HepG2 (cell line): Measurements from ENCODE around the gene RPS10. TPM values are rescaled to one million over a fixed set of nuclear protein-coding genes. Genes with fewer than 3 reads are reported as not detected.

Experiments
- DR1 ChIP-seq: sonication (generic); formaldehyde crosslinking; IDR thresholded peaks from 2 replicates; pipeline ENCODE4 v1.8.0; 2021; ENCODE audit warnings: mild to moderate bottlenecking, missing genetic modification reagents, inconsistent platforms
- HNRNPH1 ChIP-seq: fragments of 200-400 bp; formaldehyde crosslinking; optimal IDR thresholded peaks from 2 replicates; pipeline ENCODE3; 2017; ENCODE audit warnings: mild to moderate bottlenecking, low read depth, low read length
- KLF9 ChIP-seq: IDR thresholded peaks from 2 replicates; pipeline ENCODE4 v1.6.1; 2016; ENCODE audit warnings: low read depth
- NFYB ChIP-seq: sonication (generic); formaldehyde crosslinking; IDR thresholded peaks from 2 replicates; pipeline ENCODE4 v1.4.0; 2020; ENCODE audit warnings: missing genetic modification reagents
- PHF21A ChIP-seq: sonication (generic); formaldehyde crosslinking; IDR thresholded peaks from 2 replicates; pipeline ENCODE4 v1.5.0; 2020; ENCODE audit warnings: mild to moderate bottlenecking, missing genetic modification reagents
- PHF8 ChIP-seq: sonication (generic); formaldehyde crosslinking; IDR thresholded peaks from 2 replicates; pipeline ENCODE4 v1.5.0; 2020; ENCODE audit warnings: missing genetic modification reagents
- RORA ChIP-seq: sonication (generic); formaldehyde crosslinking; IDR thresholded peaks from 2 replicates; pipeline ENCODE4 v1.5.0; 2020; ENCODE audit warnings: mild to moderate bottlenecking, missing genetic modification reagents, moderate library complexity
- ZNF264 ChIP-seq: sonication (generic); formaldehyde crosslinking; IDR thresholded peaks from 2 replicates; pipeline ENCODE4 v1.4.0; 2020; ENCODE audit warnings: missing genetic modification reagents
- ZNF383 ChIP-seq: sonication (generic); formaldehyde crosslinking; IDR thresholded peaks from 2 replicates; pipeline ENCODE4 v1.4.0; 2020; ENCODE audit warnings: missing genetic modification reagents, mild to moderate bottlenecking, borderline replicate concordance
- polyA plus RNA-seq, 8 experiments: library from polyadenylated mRNA; depleted of rRNA in 3 of 8; stranded (reverse) in 7 of 8; unstranded in 1 of 8; fragments of >200 nt; fragmentation: Illumina TruSeq in 4 of 8; extraction: Trizol in 4 of 8; gene quantifications; 2 replicates each; pipeline versions ENCODE4 v1.2.1 to v1.2.3, GENCODE V29; 2011 to 2016; ENCODE audit warnings: low read depth in 4 of 8, missing spikeins in 1 of 8, mixed read lengths in 1 of 8; ENCODE audit not compliant: insufficient read depth in 1 of 8
- total RNA-seq, 5 experiments: library from RNA; depleted of rRNA; stranded (reverse); fragments of >200 nt; fragmentation: Illumina TruSeq; extraction: Trizol; gene quantifications; 2 replicates each; pipeline ENCODE4 v1.2.3, GENCODE V29; 2016; ENCODE audit warnings: low read depth in 1 of 5
- TF ChIP-seq, protein P1 (sequence below): sonication (generic); formaldehyde crosslinking; IDR thresholded peaks from 2 replicates; pipeline ENCODE4 v1.4.0; 2020; ENCODE audit warnings: missing genetic modification reagents
- TF ChIP-seq, protein P2 (sequence below): IDR thresholded peaks from 2 replicates; pipeline ENCODE4 v1.6.1; 2018; ENCODE audit warnings: missing genetic modification reagents, mild to moderate bottlenecking, missing compliant biosample characterization
- TF ChIP-seq, protein P3 (sequence below): sonication (generic); formaldehyde crosslinking; IDR thresholded peaks from 2 replicates; pipeline ENCODE4 v1.5.1; 2020; ENCODE audit warnings: missing genetic modification reagents, mild to moderate bottlenecking, borderline replicate concordance
- TF ChIP-seq, protein P4 (sequence below): sonication (generic); formaldehyde crosslinking; IDR thresholded peaks from 2 replicates; pipeline ENCODE4 v1.5.1; 2020; ENCODE audit warnings: mild to moderate bottlenecking, missing genetic modification reagents
- TF ChIP-seq, protein P5 (sequence below): sonication (generic); formaldehyde crosslinking; IDR thresholded peaks from 2 replicates; pipeline ENCODE4 v1.9.0; 2021; ENCODE audit warnings: missing genetic modification reagents, borderline replicate concordance

Gene RPS10
- total and polyA plus RNA-seq, 2 of the 13 experiments (the other 11 are each of a cell fraction or from before 2014, with no cell fraction given): 2,909 to 4,648 TPM

DNA sequence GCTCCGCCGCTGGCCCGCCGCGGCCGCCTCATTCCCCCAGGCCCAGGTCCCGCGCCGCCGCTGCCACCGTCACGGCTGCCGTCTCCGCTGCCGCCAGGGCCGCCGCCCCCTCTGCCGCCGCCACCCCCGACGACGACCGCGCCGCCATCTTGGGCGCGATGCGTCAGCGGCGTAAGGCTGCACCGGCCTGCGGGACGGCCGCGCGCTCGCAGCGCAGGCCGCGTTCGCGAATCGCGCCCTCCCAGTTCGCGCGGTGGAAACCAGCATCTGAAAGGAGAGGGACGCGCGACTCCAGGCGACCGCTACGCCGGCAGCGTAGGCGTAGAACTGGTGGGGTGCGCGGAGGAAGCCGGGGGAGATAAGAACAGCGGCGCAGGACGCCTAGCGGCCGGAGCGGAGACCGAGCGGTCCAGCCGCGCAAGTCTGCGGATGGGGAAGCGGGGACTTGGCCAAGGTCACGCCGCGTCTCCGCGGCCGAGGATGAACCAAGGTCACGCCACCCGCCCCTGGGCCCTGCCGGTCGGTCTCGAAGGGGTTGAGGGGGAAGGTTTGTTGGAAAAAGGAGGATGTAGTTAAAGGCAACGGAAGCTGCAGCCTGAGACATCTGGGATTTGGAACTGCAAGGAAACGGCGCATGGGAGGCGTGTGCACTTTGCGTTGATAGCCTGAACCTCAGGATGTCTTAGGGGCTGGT is 33.2 kb downstream of the RPS10 start, which contains the start of gene NUDT3 (continued):
- TF ChIP-seq, protein P1, sequence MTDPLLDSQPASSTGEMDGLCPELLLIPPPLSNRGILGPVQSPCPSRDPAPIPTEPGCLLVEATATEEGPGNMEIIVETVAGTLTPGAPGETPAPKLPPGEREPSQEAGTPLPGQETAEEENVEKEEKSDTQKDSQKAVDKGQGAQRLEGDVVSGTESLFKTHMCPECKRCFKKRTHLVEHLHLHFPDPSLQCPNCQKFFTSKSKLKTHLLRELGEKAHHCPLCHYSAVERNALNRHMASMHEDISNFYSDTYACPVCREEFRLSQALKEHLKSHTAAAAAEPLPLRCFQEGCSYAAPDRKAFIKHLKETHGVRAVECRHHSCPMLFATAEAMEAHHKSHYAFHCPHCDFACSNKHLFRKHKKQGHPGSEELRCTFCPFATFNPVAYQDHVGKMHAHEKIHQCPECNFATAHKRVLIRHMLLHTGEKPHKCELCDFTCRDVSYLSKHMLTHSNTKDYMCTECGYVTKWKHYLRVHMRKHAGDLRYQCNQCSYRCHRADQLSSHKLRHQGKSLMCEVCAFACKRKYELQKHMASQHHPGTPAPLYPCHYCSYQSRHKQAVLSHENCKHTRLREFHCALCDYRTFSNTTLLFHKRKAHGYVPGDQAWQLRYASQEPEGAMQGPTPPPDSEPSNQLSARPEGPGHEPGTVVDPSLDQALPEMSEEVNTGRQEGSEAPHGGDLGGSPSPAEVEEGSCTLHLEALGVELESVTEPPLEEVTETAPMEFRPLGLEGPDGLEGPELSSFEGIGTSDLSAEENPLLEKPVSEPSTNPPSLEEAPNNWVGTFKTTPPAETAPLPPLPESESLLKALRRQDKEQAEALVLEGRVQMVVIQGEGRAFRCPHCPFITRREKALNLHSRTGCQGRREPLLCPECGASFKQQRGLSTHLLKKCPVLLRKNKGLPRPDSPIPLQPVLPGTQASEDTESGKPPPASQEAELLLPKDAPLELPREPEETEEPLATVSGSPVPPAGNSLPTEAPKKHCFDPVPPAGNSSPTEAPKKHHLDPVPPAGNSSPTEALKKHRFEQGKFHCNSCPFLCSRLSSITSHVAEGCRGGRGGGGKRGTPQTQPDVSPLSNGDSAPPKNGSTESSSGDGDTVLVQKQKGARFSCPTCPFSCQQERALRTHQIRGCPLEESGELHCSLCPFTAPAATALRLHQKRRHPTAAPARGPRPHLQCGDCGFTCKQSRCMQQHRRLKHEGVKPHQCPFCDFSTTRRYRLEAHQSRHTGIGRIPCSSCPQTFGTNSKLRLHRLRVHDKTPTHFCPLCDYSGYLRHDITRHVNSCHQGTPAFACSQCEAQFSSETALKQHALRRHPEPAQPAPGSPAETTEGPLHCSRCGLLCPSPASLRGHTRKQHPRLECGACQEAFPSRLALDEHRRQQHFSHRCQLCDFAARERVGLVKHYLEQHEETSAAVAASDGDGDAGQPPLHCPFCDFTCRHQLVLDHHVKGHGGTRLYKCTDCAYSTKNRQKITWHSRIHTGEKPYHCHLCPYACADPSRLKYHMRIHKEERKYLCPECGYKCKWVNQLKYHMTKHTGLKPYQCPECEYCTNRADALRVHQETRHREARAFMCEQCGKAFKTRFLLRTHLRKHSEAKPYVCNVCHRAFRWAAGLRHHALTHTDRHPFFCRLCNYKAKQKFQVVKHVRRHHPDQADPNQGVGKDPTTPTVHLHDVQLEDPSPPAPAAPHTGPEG (CRISPR knock-in tag): peak; percentile 78; the same call in 1 of the 2 replicates
- peak; percentile 37; the same call in 1 of the 2 replicates for TF ChIP-seq ZNF264 (CRISPR knock-in tag)
- TF ChIP-seq ZNF383: 0 out of 2 replicates have a peak, but pooled peaks have one; percentile 53
- TF ChIP-seq, protein P2, sequence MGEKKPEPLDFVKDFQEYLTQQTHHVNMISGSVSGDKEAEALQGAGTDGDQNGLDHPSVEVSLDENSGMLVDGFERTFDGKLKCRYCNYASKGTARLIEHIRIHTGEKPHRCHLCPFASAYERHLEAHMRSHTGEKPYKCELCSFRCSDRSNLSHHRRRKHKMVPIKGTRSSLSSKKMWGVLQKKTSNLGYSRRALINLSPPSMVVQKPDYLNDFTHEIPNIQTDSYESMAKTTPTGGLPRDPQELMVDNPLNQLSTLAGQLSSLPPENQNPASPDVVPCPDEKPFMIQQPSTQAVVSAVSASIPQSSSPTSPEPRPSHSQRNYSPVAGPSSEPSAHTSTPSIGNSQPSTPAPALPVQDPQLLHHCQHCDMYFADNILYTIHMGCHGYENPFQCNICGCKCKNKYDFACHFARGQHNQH (CRISPR knock-in tag): peak; percentile 93
- peak; percentile 53 for TF ChIP-seq PHF8 (CRISPR knock-in tag)
- TF ChIP-seq, protein P3, sequence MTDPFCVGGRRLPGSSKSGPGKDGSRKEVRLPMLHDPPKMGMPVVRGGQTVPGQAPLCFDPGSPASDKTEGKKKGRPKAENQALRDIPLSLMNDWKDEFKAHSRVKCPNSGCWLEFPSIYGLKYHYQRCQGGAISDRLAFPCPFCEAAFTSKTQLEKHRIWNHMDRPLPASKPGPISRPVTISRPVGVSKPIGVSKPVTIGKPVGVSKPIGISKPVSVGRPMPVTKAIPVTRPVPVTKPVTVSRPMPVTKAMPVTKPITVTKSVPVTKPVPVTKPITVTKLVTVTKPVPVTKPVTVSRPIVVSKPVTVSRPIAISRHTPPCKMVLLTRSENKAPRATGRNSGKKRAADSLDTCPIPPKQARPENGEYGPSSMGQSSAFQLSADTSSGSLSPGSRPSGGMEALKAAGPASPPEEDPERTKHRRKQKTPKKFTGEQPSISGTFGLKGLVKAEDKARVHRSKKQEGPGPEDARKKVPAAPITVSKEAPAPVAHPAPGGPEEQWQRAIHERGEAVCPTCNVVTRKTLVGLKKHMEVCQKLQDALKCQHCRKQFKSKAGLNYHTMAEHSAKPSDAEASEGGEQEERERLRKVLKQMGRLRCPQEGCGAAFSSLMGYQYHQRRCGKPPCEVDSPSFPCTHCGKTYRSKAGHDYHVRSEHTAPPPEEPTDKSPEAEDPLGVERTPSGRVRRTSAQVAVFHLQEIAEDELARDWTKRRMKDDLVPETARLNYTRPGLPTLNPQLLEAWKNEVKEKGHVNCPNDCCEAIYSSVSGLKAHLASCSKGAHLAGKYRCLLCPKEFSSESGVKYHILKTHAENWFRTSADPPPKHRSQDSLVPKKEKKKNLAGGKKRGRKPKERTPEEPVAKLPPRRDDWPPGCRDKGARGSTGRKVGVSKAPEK (CRISPR knock-in tag): peak; percentile 74; the same call in 1 of the 2 replicates
- TF ChIP-seq, protein P4, sequence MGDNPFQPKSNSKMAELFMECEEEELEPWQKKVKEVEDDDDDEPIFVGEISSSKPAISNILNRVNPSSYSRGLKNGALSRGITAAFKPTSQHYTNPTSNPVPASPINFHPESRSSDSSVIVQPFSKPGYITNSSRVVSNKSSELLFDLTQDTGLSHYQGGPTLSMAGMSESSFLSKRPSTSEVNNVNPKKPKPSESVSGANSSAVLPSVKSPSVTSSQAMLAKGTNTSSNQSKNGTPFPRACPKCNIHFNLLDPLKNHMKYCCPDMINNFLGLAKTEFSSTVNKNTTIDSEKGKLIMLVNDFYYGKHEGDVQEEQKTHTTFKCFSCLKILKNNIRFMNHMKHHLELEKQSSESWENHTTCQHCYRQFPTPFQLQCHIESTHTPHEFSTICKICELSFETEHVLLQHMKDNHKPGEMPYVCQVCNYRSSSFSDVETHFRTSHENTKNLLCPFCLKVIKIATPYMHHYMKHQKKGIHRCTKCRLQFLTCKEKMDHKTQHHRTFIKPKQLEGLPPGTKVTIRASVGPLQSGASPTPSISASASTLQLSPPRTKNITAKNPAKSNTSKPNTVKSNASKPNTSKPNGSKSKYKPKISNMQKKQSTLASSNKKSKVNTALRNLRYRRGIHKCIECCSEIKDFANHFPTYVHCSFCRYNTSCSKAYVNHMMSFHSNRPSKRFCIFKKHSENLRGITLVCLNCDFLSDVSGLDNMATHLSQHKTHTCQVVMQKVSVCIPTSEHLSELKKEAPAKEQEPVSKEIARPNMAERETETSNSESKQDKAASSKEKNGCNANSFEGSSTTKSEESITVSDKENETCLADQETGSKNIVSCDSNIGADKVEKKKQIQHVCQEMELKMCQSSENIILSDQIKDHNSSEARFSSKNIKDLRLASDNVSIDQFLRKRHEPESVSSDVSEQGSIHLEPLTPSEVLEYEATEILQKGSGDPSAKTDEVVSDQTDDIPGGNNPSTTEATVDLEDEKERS (CRISPR knock-in tag): peak; percentile 89; the same call in 1 of the 2 replicates
- peak; percentile 77; the same call in 1 of the 2 replicates for TF ChIP-seq KLF9 (CRISPR knock-in tag)
- peak; percentile 85 for TF ChIP-seq PHF21A
- TF ChIP-seq DR1: peak; percentile 25; the same call in 1 of the 2 replicates
- no peak for TF ChIP-seq RORA (CRISPR knock-in tag)
- TF ChIP-seq NFYB (CRISPR knock-in tag): peak; percentile 49; the same call in 1 of the 2 replicates
- TF ChIP-seq, protein P5, sequence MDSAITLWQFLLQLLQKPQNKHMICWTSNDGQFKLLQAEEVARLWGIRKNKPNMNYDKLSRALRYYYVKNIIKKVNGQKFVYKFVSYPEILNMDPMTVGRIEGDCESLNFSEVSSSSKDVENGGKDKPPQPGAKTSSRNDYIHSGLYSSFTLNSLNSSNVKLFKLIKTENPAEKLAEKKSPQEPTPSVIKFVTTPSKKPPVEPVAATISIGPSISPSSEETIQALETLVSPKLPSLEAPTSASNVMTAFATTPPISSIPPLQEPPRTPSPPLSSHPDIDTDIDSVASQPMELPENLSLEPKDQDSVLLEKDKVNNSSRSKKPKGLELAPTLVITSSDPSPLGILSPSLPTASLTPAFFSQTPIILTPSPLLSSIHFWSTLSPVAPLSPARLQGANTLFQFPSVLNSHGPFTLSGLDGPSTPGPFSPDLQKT (CRISPR knock-in tag): no peak
- TF ChIP-seq HNRNPH1: peak; percentile 100
